KOPT-K1 (cell line): Measurements from ENCODE around the gene C16orf95.

Source experiments
- H3K27ac ChIP-seq: fragments of 200-600 bp; sonication (generic); 2 replicates; pipeline ENCODE4 v1.5.1; 2016; ENCODE audit warnings: antibody characterized with exemption, mild to moderate bottlenecking, low read depth, low read length; ENCODE audit not compliant: poor library complexity, severe bottlenecking
- H3K36me3 ChIP-seq: fragments of 200-600 bp; sonication (generic); 2 replicates; pipeline ENCODE4 v1.5.1; 2017; ENCODE audit warnings: antibody characterized with exemption, mild to moderate bottlenecking, low read length, moderate library complexity; ENCODE audit not compliant: insufficient read depth
- H3K9me3 ChIP-seq: fragments of 200-600 bp; sonication (generic); 2 replicates; pipeline ENCODE4 v1.5.1; 2017; ENCODE audit warnings: antibody characterized with exemption, low read length, mild to moderate bottlenecking; ENCODE audit not compliant: insufficient read depth, poor library complexity, severe bottlenecking

Gene C16orf95

GRCh38 chr16:87319011-87319410 lies 1.8 kb upstream of the C16orf95 start:
- Histone ChIP-seq H3K27ac (peak overlapping the region; percentile 92), H3K36me3 (peaks cover 21% of the 10 kb centered on the region), H3K9me3 (no peaks in the 10 kb centered on the region)

- Histone ChIP-seq H3K36me3 (peaks cover 17% of the 10 kb centered on the region), H3K27ac (peak overlapping the region; percentile 92), H3K9me3 (no peaks in the 10 kb centered on the region)
Observed at GRCh38 chr16:87317750-87318644, 805 bp upstream of the C16orf95 start.

GRCh38 chr16:87316450-87316922 lies 706 bp downstream of the C16orf95 start:
- Histone ChIP-seq H3K27ac (peak overlapping the region; percentile 92), H3K36me3 (peaks cover 17% of the 10 kb centered on the region), H3K9me3 (no peaks in the 10 kb centered on the region)

- H3K36me3 ChIP-seq, result peaks cover 14% of the 10 kb centered on the region
- H3K27ac ChIP-seq, result no peak overlapping the region
- H3K9me3 ChIP-seq, result no peaks in the 10 kb centered on the region
Observed at GRCh38 chr16:87314990-87315420, 2.2 kb downstream of the C16orf95 start.

- Histone ChIP-seq H3K9me3 (peaks cover 7% of the 10 kb centered on the region), H3K36me3 (no peaks in the 10 kb centered on the region; the same call in 1 of the 2 replicates), H3K27ac (no peak overlapping the region)
Observed at GRCh38 chr16:87312008-87312407, 5.2 kb downstream of the C16orf95 start.

- H3K27ac ChIP-seq, result no peak overlapping the region
- H3K9me3 ChIP-seq, result peaks cover 7% of the 10 kb centered on the region
- no peaks in the 10 kb centered on the region; the same call in 1 of the 2 replicates for H3K36me3 ChIP-seq
Observed at GRCh38 chr16:87311387-87311786, 5.8 kb downstream of the C16orf95 start.

GRCh38 chr16:87310610-87311009 lies 6.6 kb downstream of the C16orf95 start:
- Histone ChIP-seq H3K27ac (no peak overlapping the region), H3K9me3 (peaks cover 7% of the 10 kb centered on the region), H3K36me3 (no peaks in the 10 kb centered on the region; the same call in 1 of the 2 replicates)

- Histone ChIP-seq H3K9me3 (peaks cover 7% of the 10 kb centered on the region), H3K36me3 (no peaks in the 10 kb centered on the region; the same call in 1 of the 2 replicates), H3K27ac (no peak overlapping the region)
Observed at GRCh38 chr16:87309620-87310525, 7.3 kb downstream of the C16orf95 start.

GRCh38 chr16:87308826-87309225 lies 8.4 kb downstream of the C16orf95 start:
- Histone ChIP-seq H3K36me3 (no peaks in the 10 kb centered on the region), H3K27ac (no peak overlapping the region), H3K9me3 (peaks cover 7% of the 10 kb centered on the region)

GRCh38 chr16:87306516-87306915 lies 10.7 kb downstream of the C16orf95 start:
- no peak overlapping the region for H3K27ac ChIP-seq
- peaks cover 7% of the 10 kb centered on the region for H3K9me3 ChIP-seq

GRCh38 chr16:87305505-87306391 lies 11.4 kb downstream of the C16orf95 start:
- Histone ChIP-seq H3K36me3 (no peaks in the 10 kb centered on the region), H3K9me3 (peaks cover 7% of the 10 kb centered on the region), H3K27ac (no peak overlapping the region)

More at GRCh38 chr16:87306516-87306915, 10.7 kb downstream of the C16orf95 start:
- no peaks in the 10 kb centered on the region for H3K36me3 ChIP-seq

- H3K27ac ChIP-seq, result no peak overlapping the region
Observed at GRCh38 chr16:87304951-87305350, 12.2 kb downstream of the C16orf95 start.

GRCh38 chr16:87303962-87304521 lies 13.2 kb downstream of the C16orf95 start:
- H3K9me3 ChIP-seq, result peaks cover 7% of the 10 kb centered on the region
- H3K27ac ChIP-seq, result peak overlapping the region; percentile 41
- H3K36me3 ChIP-seq, result no peaks in the 10 kb centered on the region

More at GRCh38 chr16:87304951-87305350, 12.2 kb downstream of the C16orf95 start:
- Histone ChIP-seq H3K36me3 (no peaks in the 10 kb centered on the region), H3K9me3 (peaks cover 7% of the 10 kb centered on the region)

- Histone ChIP-seq H3K36me3 (no peaks in the 10 kb centered on the region), H3K9me3 (peaks cover 2% of the 10 kb centered on the region), H3K27ac (peak overlapping the region; percentile 41)
Observed at GRCh38 chr16:87303431-87303930, 13.7 kb downstream of the C16orf95 start.
